K562 (cell line): Measurements from ENCODE around the gene TMEM218. TPM values are rescaled to one million over a fixed set of nuclear protein-coding genes. Genes with fewer than 3 reads are reported as not detected.

ENCODE experiments used
- ATAC-seq: fragments of 200-7000 bp; cut with Tn5 transposase; 3 replicates; pipeline ENCODE4 v1.9.1; 2020; ENCODE audit warnings: moderate library complexity
- BruUV-seq: library from RNA; stranded (reverse); fragments of 400-500 nt; replicated peaks from 2 replicates; lab custom pipeline; 2021; lab: Mats Ljungman, UMichigan
- CTCF ChIA-PET: fragments of 300-600 bp; formaldehyde crosslinking; extraction: SDS; loops from one replicate; lab custom pipeline; 2021; ENCODE audit warnings: low intra/inter-chr PET ratio; lab: Yijun Ruan, JAX
- POLR2A ChIA-PET: fragments of 300-600, 350-650 bp; sonication (Branson Sonifier 250); formaldehyde crosslinking; extraction: SDS; loops from one replicate; lab custom pipeline; 2021; ENCODE audit warnings: antibody characterized with exemption, inconsistent platforms; lab: Yijun Ruan, JAX
- DNase-seq, 4 experiments: peaks; one replicate each; pipeline versions ENCODE4 v3.0.0 to v3.0.0-alpha.2; 2011 to 2018; ENCODE audit warnings: low spot score in 3 of 4, mixed read lengths in 3 of 4; ENCODE audit errors: extremely low read depth in 1 of 4
- FAIRE-seq: peaks from 2 replicates; lab custom pipeline; 2011; peaks lifted over from hg19 to GRCh38; lab: Jason Lieb, UNC
- H2AFZ ChIP-seq: 2 replicates; pipeline ENCODE4 v1.6.0; 2011; ENCODE audit warnings: low read depth, low read length, control low read depth, inconsistent platforms
- H3K27ac ChIP-seq: fragments of 200-600 bp; 3 replicates; pipeline ENCODE4 v1.8.0; 2011; ENCODE audit warnings: low read depth, mild to moderate bottlenecking, control low read depth, inconsistent platforms, low read length, moderate library complexity, mixed read lengths; ENCODE audit errors: extremely low read depth
- H3K27me3 ChIP-seq, 2 experiments: fragments of 300-600 bp in 1 of 2; 2 replicates in 1 of 2; 3 replicates in 1 of 2; pipeline versions ENCODE4 v1.6.0 to v1.8.0; 2011; ENCODE audit warnings: inconsistent platforms in 2 of 2, low read length in 2 of 2, mild to moderate bottlenecking in 1 of 2, mixed read lengths in 1 of 2, moderate library complexity in 1 of 2; ENCODE audit not compliant: control insufficient read depth in 2 of 2, insufficient read depth in 2 of 2
- H3K36me3 ChIP-seq: fragments of 300-600 bp; 3 replicates; pipeline ENCODE4 v1.8.0; 2011; ENCODE audit warnings: mild to moderate bottlenecking, low read length, inconsistent platforms; ENCODE audit not compliant: control insufficient read depth, insufficient read depth
- H3K4me1 ChIP-seq, 2 experiments: fragments of 200-600 bp in 1 of 2; replicated peaks in 1 of 2; 2 replicates in 1 of 2; 3 replicates in 1 of 2; pipeline versions ENCODE4 v1.5.1 to v1.8.0; 2011; ENCODE audit warnings: inconsistent platforms in 2 of 2, low read length in 2 of 2, mild to moderate bottlenecking in 1 of 2, mixed read lengths in 1 of 2, moderate library complexity in 1 of 2; ENCODE audit not compliant: control insufficient read depth in 2 of 2, insufficient read depth in 2 of 2
- H3K4me2 ChIP-seq: 2 replicates; pipeline ENCODE4 v1.6.1; 2011; ENCODE audit warnings: low read length, control low read depth, inconsistent platforms, mixed read lengths; ENCODE audit not compliant: insufficient read depth
- H3K4me3 ChIP-seq: fragments of 200-600 bp; sonication (generic), shearing (Covaris generic); 2 replicates; pipeline ENCODE4 v1.5.1; 2016; ENCODE audit warnings: control low read depth, inconsistent platforms
- H3K79me2 ChIP-seq: fragments of 200-600 bp; 3 replicates; pipeline ENCODE4 v1.8.0; 2011; ENCODE audit warnings: low read length, inconsistent platforms; ENCODE audit not compliant: control insufficient read depth, insufficient read depth
- H3K9ac ChIP-seq, 2 experiments: 2 replicates each; pipeline versions ENCODE4 v1.6.0 to v1.6.1; 2011; ENCODE audit warnings: low read depth in 2 of 2, low read length in 2 of 2, control low read depth in 1 of 2, inconsistent platforms in 1 of 2, mild to moderate bottlenecking in 1 of 2, mixed read lengths in 1 of 2; ENCODE audit not compliant: insufficient read depth in 1 of 2
- H3K9me1 ChIP-seq: one replicate; pipeline ENCODE4 v1.6.0; 2011; ENCODE audit warnings: inconsistent platforms, mild to moderate bottlenecking, low read length, moderate library complexity; ENCODE audit not compliant: control insufficient read depth, insufficient read depth
- H3K9me3 ChIP-seq: replicated peaks from 2 replicates; pipeline ENCODE4 v1.5.1; 2011; ENCODE audit warnings: low read depth, low read length, inconsistent platforms; ENCODE audit not compliant: control insufficient read depth, insufficient read depth
- H4K20me1 ChIP-seq: replicated peaks from 2 replicates; pipeline ENCODE4 v1.6.1; 2011; ENCODE audit warnings: low read length, inconsistent platforms, mixed read lengths; ENCODE audit not compliant: control insufficient read depth, insufficient read depth
- FOSL1 ChIP-seq: fragments of 200-800 bp; sonication (Bioruptor generic); conservative IDR thresholded peaks from 2 replicates; pipeline ENCODE4 v1.6.1; 2016; ENCODE audit warnings: missing genetic modification characterization, missing compliant biosample characterization
- FOXA3 ChIP-seq, 2 experiments: fragments of 450-650 bp in 1 of 2; sonication (generic) in 1 of 2; formaldehyde crosslinking; IDR thresholded peaks in 1 of 2; conservative IDR thresholded peaks in 1 of 2; 2 replicates each; pipeline versions ENCODE4 v1.4.0 to v1.8.0; 2020 to 2022; ENCODE audit warnings: mild to moderate bottlenecking in 2 of 2, missing genetic modification reagents in 1 of 2
- RB1 ChIP-seq: fragments of 450-650 bp; IDR thresholded peaks from 2 replicates; pipeline ENCODE4 v1.6.1; 2017; ENCODE audit warnings: low read depth, mild to moderate bottlenecking
- SMAD1 ChIP-seq: fragments of 150-350 bp; IDR thresholded peaks from 2 replicates; pipeline ENCODE4 v1.6.1; 2014; ENCODE audit warnings: low read length, low read depth; ENCODE audit not compliant: partially characterized antibody
- ZNF77 ChIP-seq: fragments of 250-450 bp; sonication (Bioruptor Pico); IDR thresholded peaks from 2 replicates; pipeline ENCODE4 v1.5.0; 2020
- WGBS: fragments of 100-300 bp; shearing (Covaris generic); methylation state at CpG from one replicate; pipeline ENCODE4 v1.1.6; 2016; ENCODE audit warnings: low coverage, mixed read lengths; ENCODE audit not compliant: insufficient coverage; ENCODE audit errors: missing lambda C conversion rate; 5-methylcytosine and 5-hydroxymethylcytosine counted together
- in situ Hi-C: fragments of 300-500 bp; cut with MboI; formaldehyde crosslinking; loops from 4 replicates; pipeline ENCODE4 v1.15.0; 2018; ENCODE audit warnings: inconsistent platforms, mixed read lengths
- intact Hi-C: fragments of 100-400 bp; cut with micrococcal nuclease; formaldehyde crosslinking; loops from 2 replicates; pipeline ENCODE4 v1.14.2; 2022
- polyA plus RNA-seq, 8 experiments: library from polyadenylated mRNA; depleted of rRNA in 4 of 8; stranded (reverse) in 5 of 8; unstranded in 3 of 8; fragments of >200 nt; fragmentation: Nextera tagmentation in 2 of 8; fragmentation: Illumina TruSeq in 1 of 8; extraction: Ambion mirVana in 2 of 8; extraction: Trizol in 1 of 8; gene quantifications; 2 replicates each; pipeline versions ENCODE4 v1.2.1 to v1.2.3, GENCODE V29; 2011 to 2014; ENCODE audit warnings: inconsistent platforms in 1 of 8, missing spikeins in 1 of 8
- total RNA-seq, 7 experiments: library from RNA; depleted of rRNA in 6 of 7; stranded (reverse); fragments of >200 nt in 6 of 7; fragmentation: Illumina TruSeq in 2 of 7; extraction: Trizol in 2 of 7; gene quantifications; 2 replicates each; pipeline versions ENCODE4 v1.2.1 to v1.2.3, GENCODE V29; 2011 to 2021; ENCODE audit warnings: low replicate concordance in 1 of 7
- TF ChIP-seq, protein P1 (sequence below): fragments of 200-600 bp; sonication (generic); IDR thresholded peaks from one replicate; pipeline ENCODE4 v1.6.1; 2012; ENCODE audit warnings: mild to moderate bottlenecking, low read depth, low read length, inconsistent platforms
- TF ChIP-seq, protein P2 (sequence below): fragments of 450-650 bp; formaldehyde crosslinking; IDR thresholded peaks from 2 replicates; pipeline ENCODE4 v1.4.0; 2020; ENCODE audit warnings: mild to moderate bottlenecking, moderate library complexity

TMEM218 gene
- total and polyA plus RNA-seq, 9 of the 15 experiments (the other 6 are each of a cell fraction or from before 2014, with no cell fraction given) = 13.4 to 32.2 (median 25.4) TPM

DNA sequence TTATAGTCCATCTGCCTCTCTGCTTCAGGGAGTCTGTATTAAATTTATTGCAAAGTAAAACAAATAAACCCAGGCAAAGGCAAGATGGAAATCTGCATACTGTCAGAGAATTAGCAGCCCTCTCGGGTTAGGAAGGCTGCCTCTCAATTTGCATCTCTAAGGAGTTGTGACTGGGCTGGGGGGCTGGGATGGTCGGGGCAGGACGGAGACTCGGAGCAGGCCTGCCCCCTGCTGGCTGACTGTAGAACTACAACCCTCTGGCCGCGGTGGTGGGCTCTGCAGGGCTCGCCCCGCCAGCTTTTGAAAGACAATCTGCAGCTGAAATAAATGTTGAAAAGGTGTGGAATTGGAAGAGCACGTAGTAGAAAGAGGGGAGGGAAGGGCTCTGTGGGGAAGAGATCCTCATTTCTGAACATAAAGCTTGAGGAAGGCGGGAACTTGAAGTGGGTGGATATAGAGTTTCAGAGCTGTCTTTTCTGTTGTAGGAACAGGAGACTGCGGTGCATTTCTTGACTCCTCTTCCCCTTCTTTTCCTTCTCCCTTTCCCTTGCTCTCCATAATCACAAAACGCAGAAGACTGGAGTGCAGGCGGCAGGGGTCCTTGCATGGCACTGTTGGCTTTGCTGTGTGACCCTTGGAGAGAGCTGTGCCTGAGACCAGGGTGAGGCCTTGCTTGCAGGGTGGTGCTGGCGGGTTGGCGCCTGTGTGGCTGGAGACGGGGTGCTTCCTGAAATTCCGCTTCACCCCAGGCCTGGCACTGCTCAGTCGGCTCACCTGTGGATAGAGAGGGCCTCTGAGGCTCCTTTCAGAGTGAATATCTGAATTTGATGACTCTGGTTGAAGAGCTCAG, 30.5 kb upstream of the TMEM218 start:
- ChIA-PET CTCF (interaction anchor here (0.6 to 2.0 kb wide), 5 partner anchors 23 to 203 kb away, joined by 3 to 16 read pairs (median 3); partner anchors contain the start of gene PKNOX2), POLR2A (interaction anchor here (0.6 to 1.4 kb wide), 5 partner anchors 16 to 1071 kb away, joined by 3 read pairs; partner anchors contain the start of gene ESAM)
- no peaks in the 10 kb centered on the region for H3K9me3 ChIP-seq
- peak overlapping the region in 1 of 2 experiments; percentile 26; a peak in 1 of 4 replicates for H3K9ac ChIP-seq
- H3K4me2 ChIP-seq = no peak overlapping the region
- peaks cover 43 to 58% of the 10 kb centered on the region in 2 experiments; a peak in 4 of 5 replicates for H3K27me3 ChIP-seq
- peaks cover 0 to 7% of the 10 kb centered on the region in 2 experiments; a peak in 2 of 5 replicates for H3K4me1 ChIP-seq
- no peak overlapping the region for H3K27ac ChIP-seq
- H3K79me2 ChIP-seq = no peaks in the 10 kb centered on the region
- ATAC-seq (peak; percentile 97), DNase-seq (peak; percentile 56 to 87 (median 78)), FAIRE-seq (peak; percentile 72)
- H4K20me1 ChIP-seq = no peaks in the 10 kb centered on the region
- no peak overlapping the region for H3K4me3 ChIP-seq
- H3K36me3 ChIP-seq = no peaks in the 10 kb centered on the region
- no TSS peak for BruUV-seq
- no peak overlapping the region for H2AFZ ChIP-seq
- in situ Hi-C loops = no loop called here
- intact Hi-C loops = loop anchor here (1.0 to 5.0 kb wide), 3 partner anchors 51 to 205 kb away; no protein-coding TSS in a partner anchor
- H3K9me1 ChIP-seq = no peaks in the 10 kb centered on the region
- WGBS = 5% methylated on average over 18 of the region's 18 CpGs
- TF ChIP-seq FOSL1 (tag) = no peak
- TF ChIP-seq ZNF77 = no peak
- TF ChIP-seq RB1 = 0 out of 2 replicates have a peak, but pooled peaks have one; percentile 49
- no peak for TF ChIP-seq FOXA3 (CRISPR knock-in tag; conservative IDR thresholded peaks at IDR 0.05 in 1 of 2, IDR thresholded peaks at IDR 0.05 in 1 of 2)
- TF ChIP-seq, protein P1, sequence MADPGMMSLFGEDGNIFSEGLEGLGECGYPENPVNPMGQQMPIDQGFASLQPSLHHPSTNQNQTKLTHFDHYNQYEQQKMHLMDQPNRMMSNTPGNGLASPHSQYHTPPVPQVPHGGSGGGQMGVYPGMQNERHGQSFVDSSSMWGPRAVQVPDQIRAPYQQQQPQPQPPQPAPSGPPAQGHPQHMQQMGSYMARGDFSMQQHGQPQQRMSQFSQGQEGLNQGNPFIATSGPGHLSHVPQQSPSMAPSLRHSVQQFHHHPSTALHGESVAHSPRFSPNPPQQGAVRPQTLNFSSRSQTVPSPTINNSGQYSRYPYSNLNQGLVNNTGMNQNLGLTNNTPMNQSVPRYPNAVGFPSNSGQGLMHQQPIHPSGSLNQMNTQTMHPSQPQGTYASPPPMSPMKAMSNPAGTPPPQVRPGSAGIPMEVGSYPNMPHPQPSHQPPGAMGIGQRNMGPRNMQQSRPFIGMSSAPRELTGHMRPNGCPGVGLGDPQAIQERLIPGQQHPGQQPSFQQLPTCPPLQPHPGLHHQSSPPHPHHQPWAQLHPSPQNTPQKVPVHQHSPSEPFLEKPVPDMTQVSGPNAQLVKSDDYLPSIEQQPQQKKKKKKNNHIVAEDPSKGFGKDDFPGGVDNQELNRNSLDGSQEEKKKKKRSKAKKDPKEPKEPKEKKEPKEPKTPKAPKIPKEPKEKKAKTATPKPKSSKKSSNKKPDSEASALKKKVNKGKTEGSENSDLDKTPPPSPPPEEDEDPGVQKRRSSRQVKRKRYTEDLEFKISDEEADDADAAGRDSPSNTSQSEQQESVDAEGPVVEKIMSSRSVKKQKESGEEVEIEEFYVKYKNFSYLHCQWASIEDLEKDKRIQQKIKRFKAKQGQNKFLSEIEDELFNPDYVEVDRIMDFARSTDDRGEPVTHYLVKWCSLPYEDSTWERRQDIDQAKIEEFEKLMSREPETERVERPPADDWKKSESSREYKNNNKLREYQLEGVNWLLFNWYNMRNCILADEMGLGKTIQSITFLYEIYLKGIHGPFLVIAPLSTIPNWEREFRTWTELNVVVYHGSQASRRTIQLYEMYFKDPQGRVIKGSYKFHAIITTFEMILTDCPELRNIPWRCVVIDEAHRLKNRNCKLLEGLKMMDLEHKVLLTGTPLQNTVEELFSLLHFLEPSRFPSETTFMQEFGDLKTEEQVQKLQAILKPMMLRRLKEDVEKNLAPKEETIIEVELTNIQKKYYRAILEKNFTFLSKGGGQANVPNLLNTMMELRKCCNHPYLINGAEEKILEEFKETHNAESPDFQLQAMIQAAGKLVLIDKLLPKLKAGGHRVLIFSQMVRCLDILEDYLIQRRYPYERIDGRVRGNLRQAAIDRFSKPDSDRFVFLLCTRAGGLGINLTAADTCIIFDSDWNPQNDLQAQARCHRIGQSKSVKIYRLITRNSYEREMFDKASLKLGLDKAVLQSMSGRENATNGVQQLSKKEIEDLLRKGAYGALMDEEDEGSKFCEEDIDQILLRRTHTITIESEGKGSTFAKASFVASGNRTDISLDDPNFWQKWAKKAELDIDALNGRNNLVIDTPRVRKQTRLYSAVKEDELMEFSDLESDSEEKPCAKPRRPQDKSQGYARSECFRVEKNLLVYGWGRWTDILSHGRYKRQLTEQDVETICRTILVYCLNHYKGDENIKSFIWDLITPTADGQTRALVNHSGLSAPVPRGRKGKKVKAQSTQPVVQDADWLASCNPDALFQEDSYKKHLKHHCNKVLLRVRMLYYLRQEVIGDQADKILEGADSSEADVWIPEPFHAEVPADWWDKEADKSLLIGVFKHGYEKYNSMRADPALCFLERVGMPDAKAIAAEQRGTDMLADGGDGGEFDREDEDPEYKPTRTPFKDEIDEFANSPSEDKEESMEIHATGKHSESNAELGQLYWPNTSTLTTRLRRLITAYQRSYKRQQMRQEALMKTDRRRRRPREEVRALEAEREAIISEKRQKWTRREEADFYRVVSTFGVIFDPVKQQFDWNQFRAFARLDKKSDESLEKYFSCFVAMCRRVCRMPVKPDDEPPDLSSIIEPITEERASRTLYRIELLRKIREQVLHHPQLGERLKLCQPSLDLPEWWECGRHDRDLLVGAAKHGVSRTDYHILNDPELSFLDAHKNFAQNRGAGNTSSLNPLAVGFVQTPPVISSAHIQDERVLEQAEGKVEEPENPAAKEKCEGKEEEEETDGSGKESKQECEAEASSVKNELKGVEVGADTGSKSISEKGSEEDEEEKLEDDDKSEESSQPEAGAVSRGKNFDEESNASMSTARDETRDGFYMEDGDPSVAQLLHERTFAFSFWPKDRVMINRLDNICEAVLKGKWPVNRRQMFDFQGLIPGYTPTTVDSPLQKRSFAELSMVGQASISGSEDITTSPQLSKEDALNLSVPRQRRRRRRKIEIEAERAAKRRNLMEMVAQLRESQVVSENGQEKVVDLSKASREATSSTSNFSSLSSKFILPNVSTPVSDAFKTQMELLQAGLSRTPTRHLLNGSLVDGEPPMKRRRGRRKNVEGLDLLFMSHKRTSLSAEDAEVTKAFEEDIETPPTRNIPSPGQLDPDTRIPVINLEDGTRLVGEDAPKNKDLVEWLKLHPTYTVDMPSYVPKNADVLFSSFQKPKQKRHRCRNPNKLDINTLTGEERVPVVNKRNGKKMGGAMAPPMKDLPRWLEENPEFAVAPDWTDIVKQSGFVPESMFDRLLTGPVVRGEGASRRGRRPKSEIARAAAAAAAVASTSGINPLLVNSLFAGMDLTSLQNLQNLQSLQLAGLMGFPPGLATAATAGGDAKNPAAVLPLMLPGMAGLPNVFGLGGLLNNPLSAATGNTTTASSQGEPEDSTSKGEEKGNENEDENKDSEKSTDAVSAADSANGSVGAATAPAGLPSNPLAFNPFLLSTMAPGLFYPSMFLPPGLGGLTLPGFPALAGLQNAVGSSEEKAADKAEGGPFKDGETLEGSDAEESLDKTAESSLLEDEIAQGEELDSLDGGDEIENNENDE = no peak
- TF ChIP-seq, protein P2, sequence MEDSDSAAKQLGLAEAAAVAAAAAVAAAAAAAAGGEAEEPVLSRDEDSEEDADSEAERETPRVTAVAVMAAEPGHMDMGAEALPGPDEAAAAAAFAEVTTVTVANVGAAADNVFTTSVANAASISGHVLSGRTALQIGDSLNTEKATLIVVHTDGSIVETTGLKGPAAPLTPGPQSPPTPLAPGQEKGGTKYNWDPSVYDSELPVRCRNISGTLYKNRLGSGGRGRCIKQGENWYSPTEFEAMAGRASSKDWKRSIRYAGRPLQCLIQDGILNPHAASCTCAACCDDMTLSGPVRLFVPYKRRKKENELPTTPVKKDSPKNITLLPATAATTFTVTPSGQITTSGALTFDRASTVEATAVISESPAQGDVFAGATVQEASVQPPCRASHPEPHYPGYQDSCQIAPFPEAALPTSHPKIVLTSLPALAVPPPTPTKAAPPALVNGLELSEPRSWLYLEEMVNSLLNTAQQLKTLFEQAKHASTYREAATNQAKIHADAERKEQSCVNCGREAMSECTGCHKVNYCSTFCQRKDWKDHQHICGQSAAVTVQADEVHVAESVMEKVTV (CRISPR knock-in tag) = peak; percentile 67
- TF ChIP-seq SMAD1 = no peak
